Measurements from ENCODE around the gene UBE3B.
"Not testable (repeated sequence)": the region's sequence is repeated elsewhere in the genome, so short reads cannot be mapped to it uniquely, and the experiment has no call there.

UBE3B gene

GRCh38 chr12:109477185-109477962 lies at the start of gene UBE3B, which contains the start of gene KCTD10:
UBE3B (plus strand) TSS chr12:109477634; CDS start chr12:109483552, 5,918 bp downstream.
KCTD10 (minus strand) TSS chr12:109477300; CDS start chr12:109477262, 38 bp downstream.
- DNase-seq = peak; percentile 76

- peak; percentile 66 for DNase-seq
These were observed 49.3 kb upstream of the UBE3B start for GRCh38 chr12:109428037-109428629.

GRCh38 chr12:109428804-109429203 lies 48.6 kb upstream of the UBE3B start:
- not testable (repeated sequence) for DNase-seq

GRCh38 chr12:109430244-109430643 lies 47.2 kb upstream of the UBE3B start:
- DNase-seq = no peak

GRCh38 chr12:109432431-109432830 lies 45.0 kb upstream of the UBE3B start:
- DNase-seq = no peak

- DNase-seq = peak; percentile 69
These were observed 44.6 kb upstream of the UBE3B start for GRCh38 chr12:109432842-109433304.

- DNase-seq = no peak
These were observed 43.8 kb upstream of the UBE3B start for GRCh38 chr12:109433618-109434017.

- no peak for DNase-seq
These were observed 42.9 kb upstream of the UBE3B start for GRCh38 chr12:109434582-109434981.

- no peak for DNase-seq
These were observed 41.8 kb upstream of the UBE3B start for GRCh38 chr12:109435428-109436187.

GRCh38 chr12:109436188-109436560 lies 41.3 kb upstream of the UBE3B start:
- no peak for DNase-seq

GRCh38 chr12:109439181-109439580 lies 38.3 kb upstream of the UBE3B start:
- DNase-seq = no peak

- not testable (repeated sequence) for DNase-seq
These were observed 37.5 kb upstream of the UBE3B start for GRCh38 chr12:109439951-109440350.

- peak; percentile 94 for DNase-seq
These were observed 36.5 kb upstream of the UBE3B start for GRCh38 chr12:109440851-109441490.

GRCh38 chr12:109443794-109444193 lies 33.6 kb upstream of the UBE3B start:
- no peak for DNase-seq

GRCh38 chr12:109444259-109444658 lies 33.2 kb upstream of the UBE3B start:
- DNase-seq = no peak

GRCh38 chr12:109445191-109445609 lies 32.2 kb upstream of the UBE3B start:
- no peak for DNase-seq

GRCh38 chr12:109446869-109447268 lies 30.6 kb upstream of the UBE3B start:
- DNase-seq = no peak

GRCh38 chr12:109447482-109447881 lies 30.0 kb upstream of the UBE3B start:
- DNase-seq = no peak

- DNase-seq = no peak
These were observed 29.2 kb upstream of the UBE3B start for GRCh38 chr12:109448272-109448671.

- no peak for DNase-seq
These were observed 28.6 kb upstream of the UBE3B start for GRCh38 chr12:109448707-109449390.

- no peak for DNase-seq
These were observed 27.4 kb upstream of the UBE3B start for GRCh38 chr12:109449845-109450532.

- DNase-seq = no peak
These were observed 26.5 kb upstream of the UBE3B start for GRCh38 chr12:109450980-109451379.
